Hepatocyte (in vitro differentiated cells): ENCODE data around the gene UNC13A. TPM values are rescaled to one million over a fixed set of nuclear protein-coding genes. Genes with fewer than 3 reads are reported as not detected.

Experiments used
- DNase-seq: peaks from one replicate; pipeline ENCODE4 v3.0.0-alpha.2; 2016; ENCODE audit warnings: low spot score
- H2AFZ ChIP-seq: fragments of 200-600 bp; sonication (generic); 2 replicates; pipeline ENCODE4 v1.6.0; 2016; ENCODE audit warnings: antibody characterized with exemption, mild to moderate bottlenecking
- H3K27ac ChIP-seq: fragments of 200-600 bp; sonication (generic); 2 replicates; pipeline ENCODE4 v1.5.1; 2016; ENCODE audit warnings: mild to moderate bottlenecking
- H3K27me3 ChIP-seq: fragments of 200-600 bp; sonication (generic); 2 replicates; pipeline ENCODE4 v1.6.1; 2016
- H3K36me3 ChIP-seq: fragments of 200-600 bp; sonication (generic); replicated peaks from 2 replicates; pipeline ENCODE4 v1.5.1; 2016; ENCODE audit warnings: low read depth; ENCODE audit not compliant: insufficient read depth
- H3K4me1 ChIP-seq: fragments of 200-600 bp; sonication (generic); 2 replicates; pipeline ENCODE4 v1.5.1; 2016; ENCODE audit warnings: mild to moderate bottlenecking, moderate library complexity; ENCODE audit not compliant: insufficient read depth
- H3K4me2 ChIP-seq: fragments of 200-600 bp; sonication (generic); 2 replicates; pipeline ENCODE4 v1.6.0; 2016
- H3K4me3 ChIP-seq: fragments of 200-600 bp; sonication (generic); 2 replicates; pipeline ENCODE4 v1.5.1; 2016; ENCODE audit warnings: mild to moderate bottlenecking
- H3K79me2 ChIP-seq: fragments of 200-600 bp; sonication (generic); 2 replicates; pipeline ENCODE4 v1.6.0; 2017; ENCODE audit warnings: mild to moderate bottlenecking
- H3K9me2 ChIP-seq: fragments of 200-600 bp; sonication (generic); replicated peaks from 2 replicates; pipeline ENCODE4 v1.6.0; 2017; ENCODE audit warnings: mild to moderate bottlenecking; ENCODE audit not compliant: insufficient read depth
- H3K9me3 ChIP-seq: fragments of 200-600 bp; sonication (generic); 2 replicates; pipeline ENCODE4 v1.5.1; 2016; ENCODE audit warnings: low read depth, mild to moderate bottlenecking
- H4K20me1 ChIP-seq: fragments of 200-600 bp; sonication (generic); 2 replicates; pipeline ENCODE4 v1.6.0; 2016; ENCODE audit warnings: mild to moderate bottlenecking; ENCODE audit not compliant: insufficient read depth, poor library complexity, severe bottlenecking
- CTCF ChIP-seq: fragments of 200-600 bp; sonication (generic); IDR thresholded peaks from 2 replicates; pipeline ENCODE4 v1.5.1; 2016; ENCODE audit warnings: antibody characterized with exemption, mild to moderate bottlenecking; ENCODE audit not compliant: poor library complexity
- EZH2 ChIP-seq: fragments of 200-600 bp; sonication (generic); IDR thresholded peaks from 2 replicates; pipeline ENCODE4 v1.6.1; 2016; ENCODE audit warnings: antibody characterized with exemption, mild to moderate bottlenecking, borderline replicate concordance
- EZH2phosphoT487 ChIP-seq: fragments of 200-600 bp; sonication (generic); IDR thresholded peaks from one replicate; pipeline ENCODE4 v1.6.1; 2018; ENCODE audit warnings: antibody characterized with exemption, mild to moderate bottlenecking, low read depth, moderate library complexity; ENCODE audit not compliant: unreplicated experiment, severe bottlenecking
- WGBS: methylation state at CpG from one replicate; pipeline ENCODE4 v1.1.6; 2016; ENCODE audit warnings: low lambda C conversion rate; ENCODE audit errors: missing lambda C conversion rate; 5-methylcytosine and 5-hydroxymethylcytosine counted together
- polyA plus RNA-seq: library from polyadenylated mRNA; unstranded; fragments of >200 nt; fragmentation: Nextera tagmentation; extraction: Ambion mirVana; gene quantifications from 2 replicates; pipeline ENCODE4 v1.2.1, GENCODE V29; 2016
- total RNA-seq: library from RNA; depleted of rRNA; stranded (reverse); fragments of >200 nt; gene quantifications from 2 replicates; pipeline ENCODE4 v1.2.3, GENCODE V29; 2014

The UNC13A gene
- total and polyA plus RNA-seq, 2 experiments from 2014 or later: 0.10 TPM; not detected in 1

GRCh38 chr19:17726964-17727773, 39.0 kb upstream of the UNC13A start:
- no peak for TF ChIP-seq EZH2
- no peak for TF ChIP-seq EZH2phosphoT487
- no peak for TF ChIP-seq CTCF
- no peak overlapping the region for H3K4me2 ChIP-seq
- no peaks in the 10 kb centered on the region for H3K27me3 ChIP-seq
- H3K36me3 ChIP-seq: peaks cover 5% of the 10 kb centered on the region
- peaks cover 12% of the 10 kb centered on the region for H4K20me1 ChIP-seq
- no peak overlapping the region for H2AFZ ChIP-seq
- no peaks in the 10 kb centered on the region for H3K4me1 ChIP-seq
- WGBS: 95% methylated on average over 61 of the region's 62 CpGs
- no peak overlapping the region for H3K27ac ChIP-seq
- no peak for DNase-seq
- H3K9me3 ChIP-seq: no peaks in the 10 kb centered on the region
- H3K79me2 ChIP-seq: peaks cover 28% of the 10 kb centered on the region
- H3K4me3 ChIP-seq: no peak overlapping the region
- no peaks in the 10 kb centered on the region for H3K9me2 ChIP-seq

GRCh38 chr19:17726136-17726741, 38.1 kb upstream of the UNC13A start:
- no peak overlapping the region for H3K27ac ChIP-seq
- TF ChIP-seq CTCF (no peak), EZH2phosphoT487 (no peak), EZH2 (no peak)
- WGBS: 97% methylated on average over 51 of the region's 59 CpGs
- H3K27me3 ChIP-seq: no peaks in the 10 kb centered on the region
- peaks cover 5% of the 10 kb centered on the region for H4K20me1 ChIP-seq
- H2AFZ ChIP-seq: no peak overlapping the region
- H3K4me2 ChIP-seq: no peak overlapping the region
- no peaks in the 10 kb centered on the region for H3K9me2 ChIP-seq
- no peak for DNase-seq
- H3K36me3 ChIP-seq: peaks cover 3% of the 10 kb centered on the region
- peaks cover 28% of the 10 kb centered on the region for H3K79me2 ChIP-seq
- H3K9me3 ChIP-seq: no peaks in the 10 kb centered on the region
- H3K4me3 ChIP-seq: no peak overlapping the region
- H3K4me1 ChIP-seq: no peaks in the 10 kb centered on the region

- Histone ChIP-seq H3K79me2 (peaks cover 29% of the 10 kb centered on the region), H3K36me3 (no peaks in the 10 kb centered on the region), H3K4me2 (no peak overlapping the region), H3K27me3 (no peaks in the 10 kb centered on the region), H3K9me3 (no peaks in the 10 kb centered on the region), H4K20me1 (peaks cover 8% of the 10 kb centered on the region), H3K4me3 (no peak overlapping the region), H3K4me1 (peaks cover 2% of the 10 kb centered on the region), H2AFZ (no peak overlapping the region), H3K27ac (no peak overlapping the region), H3K9me2 (no peaks in the 10 kb centered on the region)
- peak; percentile 27 for TF ChIP-seq CTCF
- TF ChIP-seq EZH2phosphoT487: no peak
- 90% methylated on average over 21 of the region's 21 CpGs for WGBS
- DNase-seq: no peak
Measured at GRCh38 chr19:17725422-17726078, 37.4 kb upstream of the UNC13A start.
